K562 (cell line): Measurements from ENCODE around the gene PLCD4. TPM values are rescaled to one million over a fixed set of nuclear protein-coding genes. Genes with fewer than 3 reads are reported as not detected.

Source experiments
- DIDO1 ChIP-seq: fragments of 450-650 bp; IDR thresholded peaks from 2 replicates; pipeline ENCODE4 v1.6.1; 2016; ENCODE audit warnings: low read depth, missing biosample characterization, missing genetic modification characterization
- FOXK2 ChIP-seq, 2 experiments: fragments of 450-650 bp; IDR thresholded peaks in 1 of 2; conservative IDR thresholded peaks in 1 of 2; 2 replicates each; pipeline ENCODE4 v1.6.1; 2016; ENCODE audit warnings: low read depth in 2 of 2, mild to moderate bottlenecking in 1 of 2
- FOXP1 ChIP-seq: sonication (generic); formaldehyde crosslinking; IDR thresholded peaks from 2 replicates; pipeline ENCODE4 v1.8.0; 2022; ENCODE audit warnings: mild to moderate bottlenecking, missing genetic modification reagents
- HINFP ChIP-seq: fragments of 450-650 bp; conservative IDR thresholded peaks from 2 replicates; pipeline ENCODE4 v1.6.1; 2016; ENCODE audit warnings: missing genetic modification characterization, low read depth, mild to moderate bottlenecking, control low read depth, missing compliant biosample characterization
- MYC ChIP-seq, 2 experiments: fragments of 250-450 bp in 1 of 2; sonication (Bioruptor Pico) in 1 of 2; IDR thresholded peaks; 2 replicates each; pipeline versions ENCODE4 v1.5.1 to v1.6.1; 2012 to 2021; ENCODE audit warnings: low read depth in 2 of 2, borderline replicate concordance in 1 of 2, improper control_type of control experiment in 1 of 2, low read length in 1 of 2, mild to moderate bottlenecking in 1 of 2, moderate library complexity in 1 of 2
- NBN ChIP-seq: fragments of 450-650 bp; IDR thresholded peaks from 2 replicates; pipeline ENCODE4 v1.6.1; 2016; ENCODE audit warnings: low read depth, mild to moderate bottlenecking
- NRF1 ChIP-seq, 2 experiments: fragments of 450-650 bp; IDR thresholded peaks in 1 of 2; conservative IDR thresholded peaks in 1 of 2; 2 replicates each; pipeline ENCODE4 v1.6.1; 2014; ENCODE audit warnings: mild to moderate bottlenecking in 2 of 2
- SMARCA4 ChIP-seq: fragments of 450-650 bp; IDR thresholded peaks from 2 replicates; pipeline ENCODE4 v1.6.1; 2016
- THRAP3 ChIP-seq: fragments of 450-650 bp; IDR thresholded peaks from 2 replicates; pipeline ENCODE4 v1.6.1; 2016; ENCODE audit warnings: mild to moderate bottlenecking, inconsistent platforms, borderline replicate concordance
- ZBTB40 ChIP-seq, 2 experiments: fragments of 450-650 bp in 1 of 2; sonication (generic) in 1 of 2; formaldehyde crosslinking in 1 of 2; IDR thresholded peaks; 2 replicates each; pipeline versions ENCODE4 v1.7.1 to v1.9.0; 2016 to 2022; ENCODE audit warnings: inconsistent platforms in 1 of 2, mild to moderate bottlenecking in 1 of 2, missing genetic modification reagents in 1 of 2
- polyA plus RNA-seq, 8 experiments: library from polyadenylated mRNA; depleted of rRNA in 4 of 8; stranded (reverse) in 5 of 8; unstranded in 3 of 8; fragments of >200 nt; fragmentation: Nextera tagmentation in 2 of 8; fragmentation: Illumina TruSeq in 1 of 8; extraction: Ambion mirVana in 2 of 8; extraction: Trizol in 1 of 8; gene quantifications; 2 replicates each; pipeline versions ENCODE4 v1.2.1 to v1.2.3, GENCODE V29; 2011 to 2014; ENCODE audit warnings: inconsistent platforms in 1 of 8, missing spikeins in 1 of 8
- total RNA-seq, 7 experiments: library from RNA; depleted of rRNA in 6 of 7; stranded (reverse); fragments of >200 nt in 6 of 7; fragmentation: Illumina TruSeq in 2 of 7; extraction: Trizol in 2 of 7; gene quantifications; 2 replicates each; pipeline versions ENCODE4 v1.2.1 to v1.2.3, GENCODE V29; 2011 to 2021; ENCODE audit warnings: low replicate concordance in 1 of 7
- TF ChIP-seq, protein P1 (sequence below), 3 experiments: fragments of 200-800 bp in 1 of 3; sonication (Bioruptor generic) in 1 of 3; sonication (generic) in 1 of 3; formaldehyde crosslinking in 1 of 3; IDR thresholded peaks; 2 replicates each; pipeline versions ENCODE4 v1.6.1 to v1.8.0; 2016 to 2022; ENCODE audit warnings: mild to moderate bottlenecking in 2 of 3, missing compliant biosample characterization in 2 of 3, missing genetic modification characterization in 2 of 3, missing genetic modification reagents in 1 of 3
- TF ChIP-seq, protein P2 (sequence below): sonication (generic); formaldehyde crosslinking; IDR thresholded peaks from 2 replicates; pipeline ENCODE4 v1.8.0; 2022; ENCODE audit warnings: missing genetic modification reagents, mild to moderate bottlenecking, moderate library complexity, borderline replicate concordance

The PLCD4 gene
- total and polyA plus RNA-seq, 9 of the 15 experiments (the other 6 are each of a cell fraction or from before 2014, with no cell fraction given), result 0.13 to 0.38 TPM; not detected in 7

- TF ChIP-seq, protein P1, sequence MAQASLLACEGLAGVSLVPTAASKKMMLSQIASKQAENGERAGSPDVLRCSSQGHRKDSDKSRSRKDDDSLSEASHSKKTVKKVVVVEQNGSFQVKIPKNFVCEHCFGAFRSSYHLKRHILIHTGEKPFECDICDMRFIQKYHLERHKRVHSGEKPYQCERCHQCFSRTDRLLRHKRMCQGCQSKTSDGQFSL (CRISPR knock-in tag; IDR thresholded peaks at IDR 0.05), result peak; percentile 27; the same call in 1 of the 2 replicates
- TF ChIP-seq, protein P1 (tag; IDR thresholded peaks at IDR 0.05), result no peak
- TF ChIP-seq DIDO1 (tag) (peak; percentile 51; the same call in 1 of the 2 replicates), SMARCA4 (no peak), HINFP (tag) (no peak), NRF1 (conservative IDR thresholded peaks at IDR 0.05 in 1 of 2, IDR thresholded peaks at IDR 0.05 in 1 of 2) (peak; percentile 60 to 67), ZBTB40 (IDR thresholded peaks at IDR 0.05) (peak; percentile 72), ZBTB40 (CRISPR knock-in tag; IDR thresholded peaks at IDR 0.05) (no peak), NBN (peak; percentile 49; the same call in 1 of the 2 replicates), THRAP3 (no peak), MYC (IDR thresholded peaks at IDR 0.05; ENCODE audit: low read depth, low read length) (peak; percentile 95), MYC (CRISPR knock-in tag; IDR thresholded peaks at IDR 0.05; ENCODE audit: borderline replicate concordance, low read depth) (no peak), FOXK2 (conservative IDR thresholded peaks at IDR 0.05 in 1 of 2, IDR thresholded peaks at IDR 0.05 in 1 of 2; ENCODE audit: low read depth in 2 of 2) (peak in 1 of 2 experiments; percentile 51; a peak in 1 of 4 replicates), FOXP1 (CRISPR knock-in tag) (0 out of 2 replicates have a peak, but pooled peaks have one; percentile 19)
- TF ChIP-seq, protein P2, sequence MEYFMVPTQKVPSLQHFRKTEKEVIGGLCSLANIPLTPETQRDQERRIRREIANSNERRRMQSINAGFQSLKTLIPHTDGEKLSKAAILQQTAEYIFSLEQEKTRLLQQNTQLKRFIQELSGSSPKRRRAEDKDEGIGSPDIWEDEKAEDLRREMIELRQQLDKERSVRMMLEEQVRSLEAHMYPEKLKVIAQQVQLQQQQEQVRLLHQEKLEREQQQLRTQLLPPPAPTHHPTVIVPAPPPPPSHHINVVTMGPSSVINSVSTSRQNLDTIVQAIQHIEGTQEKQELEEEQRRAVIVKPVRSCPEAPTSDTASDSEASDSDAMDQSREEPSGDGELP, result peak; percentile 78; the same call in 1 of the 2 replicates
Measured at GRCh38 chr2:218659258-218659987, 51.7 kb downstream of the PLCD4 start, which contains the start of the genes BCS1L and ZNF142 (continued).
